Smooth muscle cell (in vitro differentiated cells): ENCODE results near the gene PSEN1. TPM values are rescaled to one million over a fixed set of nuclear protein-coding genes. Genes with fewer than 3 reads are reported as not detected.

Experiments
- DNase-seq: peaks from one replicate; lab custom pipeline; 2025; ENCODE audit not compliant: unreplicated experiment; lab: John Stamatoyannopoulos, UW
- H2AFZ ChIP-seq: fragments of 200-600 bp; sonication (generic); 2 replicates; pipeline ENCODE4 v1.6.0; 2016; ENCODE audit warnings: antibody characterized with exemption, low read depth, mild to moderate bottlenecking
- H3F3A ChIP-seq: fragments of 200-600 bp; sonication (generic); 2 replicates; pipeline ENCODE4 v1.6.0; 2017; ENCODE audit warnings: antibody characterized with exemption, low read depth
- H3K27ac ChIP-seq: fragments of 200-600 bp; sonication (generic); 2 replicates; pipeline ENCODE4 v1.5.1; 2016; ENCODE audit warnings: low read depth, mild to moderate bottlenecking
- H3K27me3 ChIP-seq: fragments of 200-600 bp; sonication (generic); 2 replicates; pipeline ENCODE4 v1.6.1; 2016; ENCODE audit warnings: low read depth, mild to moderate bottlenecking
- H3K36me3 ChIP-seq: fragments of 200-600 bp; sonication (generic); 2 replicates; pipeline ENCODE4 v1.5.1; 2016; ENCODE audit warnings: low read depth
- H3K4me1 ChIP-seq: fragments of 200-600 bp; sonication (generic); 2 replicates; pipeline ENCODE4 v1.5.1; 2016; ENCODE audit warnings: low read depth
- H3K4me2 ChIP-seq: fragments of 200-600 bp; sonication (generic); 2 replicates; pipeline ENCODE4 v1.6.0; 2016; ENCODE audit warnings: mild to moderate bottlenecking
- H3K4me3 ChIP-seq: fragments of 200-600 bp; sonication (generic); 2 replicates; pipeline ENCODE4 v1.5.1; 2016; ENCODE audit warnings: mild to moderate bottlenecking
- H3K79me2 ChIP-seq: fragments of 200-600 bp; sonication (generic); 2 replicates; pipeline ENCODE4 v1.6.0; 2016; ENCODE audit warnings: low read depth, mild to moderate bottlenecking
- H3K9ac ChIP-seq: fragments of 200-600 bp; sonication (generic); 2 replicates; pipeline ENCODE4 v1.6.0; 2016; ENCODE audit warnings: low read depth
- H3K9me3 ChIP-seq: fragments of 200-600 bp; sonication (generic); replicated peaks from 2 replicates; pipeline ENCODE4 v1.5.1; 2016; ENCODE audit warnings: low read depth
- H4K20me1 ChIP-seq: fragments of 200-600 bp; sonication (generic); 2 replicates; pipeline ENCODE4 v1.6.0; 2016; ENCODE audit warnings: low read depth
- CTCF ChIP-seq: fragments of 200-600 bp; sonication (generic); IDR thresholded peaks from 2 replicates; pipeline ENCODE4 v1.5.1; 2017; ENCODE audit warnings: borderline replicate concordance, mild to moderate bottlenecking, antibody characterized with exemption; ENCODE audit not compliant: insufficient read depth, poor library complexity, severe bottlenecking
- WGBS: methylation state at CpG from one replicate; pipeline ENCODE4 v1.1.7; 2016; ENCODE audit warnings: low lambda C conversion rate; 5-methylcytosine and 5-hydroxymethylcytosine counted together
- polyA plus RNA-seq: library from polyadenylated mRNA; unstranded; fragments of >200 nt; fragmentation: Nextera tagmentation; extraction: Ambion mirVana; gene quantifications from 2 replicates; pipeline ENCODE4 v1.2.1, GENCODE V29; 2016
- total RNA-seq: library from RNA; depleted of rRNA; stranded (reverse); fragments of >200 nt; gene quantifications from 2 replicates; pipeline ENCODE4 v1.2.3, GENCODE V29; 2014

PSEN1 gene
- total and polyA plus RNA-seq, 2 experiments from 2014 or later, result 37.7 to 55.1 TPM

- H3K4me1 ChIP-seq, result peaks cover 43% of the 10 kb centered on the region
- no peaks in the 10 kb centered on the region for H3K9me3 ChIP-seq
- no peak overlapping the region for H3K9ac ChIP-seq
- peak overlapping the region; percentile 44 for H3K4me3 ChIP-seq
- TF ChIP-seq CTCF, result no peak
- no peaks in the 10 kb centered on the region for H4K20me1 ChIP-seq
- no peak for DNase-seq
- peaks cover 79% of the 10 kb centered on the region for H3K27me3 ChIP-seq
- 5% methylated on average over 10 of the region's 10 CpGs for WGBS
- no peaks in the 10 kb centered on the region for H3F3A ChIP-seq
- H2AFZ ChIP-seq, result no peak overlapping the region
- peak overlapping the region; percentile 89 for H3K4me2 ChIP-seq
- no peaks in the 10 kb centered on the region for H3K79me2 ChIP-seq
- H3K27ac ChIP-seq, result no peak overlapping the region
- H3K36me3 ChIP-seq, result no peaks in the 10 kb centered on the region
Measured at GRCh38 chr14:73238424-73238852, 102.1 kb downstream of the PSEN1 start.

GRCh38 chr14:73238941-73239340 is 102.6 kb downstream of the PSEN1 start:
- H3K36me3 ChIP-seq, result no peaks in the 10 kb centered on the region
- H3K4me3 ChIP-seq, result peak overlapping the region; percentile 44
- H3K9ac ChIP-seq, result no peak overlapping the region
- no peak for TF ChIP-seq CTCF
- no peak overlapping the region for H3K27ac ChIP-seq
- H3K4me1 ChIP-seq, result peaks cover 43% of the 10 kb centered on the region
- H3K79me2 ChIP-seq, result no peaks in the 10 kb centered on the region
- 86% methylated on average over 11 of the region's 11 CpGs for WGBS
- peak overlapping the region; percentile 89 for H3K4me2 ChIP-seq
- H3K9me3 ChIP-seq, result no peaks in the 10 kb centered on the region
- H3K27me3 ChIP-seq, result peaks cover 74% of the 10 kb centered on the region
- H2AFZ ChIP-seq, result no peak overlapping the region
- no peaks in the 10 kb centered on the region for H4K20me1 ChIP-seq
- no peak for DNase-seq
- no peaks in the 10 kb centered on the region for H3F3A ChIP-seq

- H3K4me3 ChIP-seq, result peak overlapping the region; percentile 25
Measured at GRCh38 chr14:73239393-73240241, 103.3 kb downstream of the PSEN1 start.

More at GRCh38 chr14:73239393-73240241, 103.3 kb downstream of the PSEN1 start:
- no peak for TF ChIP-seq CTCF
- H3K36me3 ChIP-seq, result no peaks in the 10 kb centered on the region
- no peak overlapping the region for H3K9ac ChIP-seq
- H3K4me2 ChIP-seq, result peak overlapping the region; percentile 89
- no peak for DNase-seq
- 15% methylated on average over 30 of the region's 48 CpGs for WGBS
- no peaks in the 10 kb centered on the region for H3K9me3 ChIP-seq
- no peak overlapping the region for H2AFZ ChIP-seq
- no peaks in the 10 kb centered on the region for H3K79me2 ChIP-seq
- H4K20me1 ChIP-seq, result no peaks in the 10 kb centered on the region
- peaks cover 43% of the 10 kb centered on the region for H3K4me1 ChIP-seq
- H3K27ac ChIP-seq, result no peak overlapping the region
- no peaks in the 10 kb centered on the region for H3F3A ChIP-seq
- peaks cover 67% of the 10 kb centered on the region for H3K27me3 ChIP-seq
